ELR (cell line): ENCODE data around the gene CD7.

Source experiments
- DNase-seq: peaks from one replicate; pipeline ENCODE4 v3.0.0-alpha.2; 2015; ENCODE audit warnings: low read depth

Gene CD7

DNA sequence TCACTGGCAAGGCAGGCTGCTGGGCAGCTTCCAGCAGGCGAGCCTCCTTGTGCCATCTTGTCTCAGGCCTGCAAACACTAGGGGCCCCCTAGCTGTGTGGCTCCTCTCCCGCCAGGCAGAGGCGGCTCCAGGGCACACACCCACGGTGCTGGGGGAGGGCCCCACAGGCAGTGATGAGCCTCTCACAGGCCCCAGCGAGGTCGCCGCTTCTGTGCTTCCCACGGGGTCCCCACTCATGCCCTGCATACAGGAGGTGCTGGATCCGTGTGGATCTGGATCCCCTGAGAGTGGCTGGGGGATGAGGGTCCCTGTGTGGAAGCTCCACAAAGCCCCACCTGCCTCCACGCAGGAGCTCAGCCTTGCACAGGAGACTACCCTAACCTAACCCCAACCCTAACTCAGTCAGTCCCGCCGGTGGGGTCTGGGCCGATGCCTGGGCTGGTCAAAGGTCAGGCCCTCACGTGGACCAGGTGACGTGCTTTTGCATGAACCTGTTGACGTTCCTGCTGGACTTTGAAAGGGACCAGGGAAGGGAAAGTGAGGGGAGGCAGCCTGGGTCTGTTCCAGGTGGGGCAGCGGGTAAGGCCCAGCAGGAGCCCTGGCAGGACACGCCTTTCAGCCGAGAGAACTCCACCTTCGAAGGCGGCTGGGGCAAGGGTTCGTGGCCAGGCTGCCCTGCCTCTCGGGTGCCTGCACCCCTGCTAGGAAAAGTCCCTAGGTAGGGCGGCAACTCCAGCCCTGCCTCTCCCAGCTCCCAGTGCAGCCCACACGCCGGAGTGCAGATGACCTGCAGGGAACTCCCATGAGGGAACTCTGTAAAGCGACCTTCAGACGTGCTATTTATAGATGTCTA is 11.0 kb upstream of the CD7 start:
- no peak for DNase-seq

DNA sequence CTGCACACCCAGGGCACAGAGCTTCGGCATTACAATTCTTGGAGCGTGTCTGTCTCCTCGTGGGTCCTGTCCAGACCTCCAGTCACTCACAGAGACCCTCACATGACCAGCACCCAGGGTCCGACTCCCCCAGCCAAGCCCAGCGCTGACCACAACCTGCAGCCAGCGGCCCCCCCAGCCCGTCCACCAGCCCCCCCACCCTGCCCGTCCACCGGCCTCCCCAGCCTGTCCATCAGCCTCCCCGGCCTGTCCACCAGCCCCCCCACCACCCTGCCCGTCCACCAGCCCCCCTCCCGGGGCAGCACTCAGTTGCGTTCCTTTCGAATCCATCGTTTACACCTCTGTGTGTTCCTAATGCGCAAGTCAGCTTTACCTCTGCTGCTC is 10.3 kb upstream of the CD7 start:
- no peak for DNase-seq

DNA sequence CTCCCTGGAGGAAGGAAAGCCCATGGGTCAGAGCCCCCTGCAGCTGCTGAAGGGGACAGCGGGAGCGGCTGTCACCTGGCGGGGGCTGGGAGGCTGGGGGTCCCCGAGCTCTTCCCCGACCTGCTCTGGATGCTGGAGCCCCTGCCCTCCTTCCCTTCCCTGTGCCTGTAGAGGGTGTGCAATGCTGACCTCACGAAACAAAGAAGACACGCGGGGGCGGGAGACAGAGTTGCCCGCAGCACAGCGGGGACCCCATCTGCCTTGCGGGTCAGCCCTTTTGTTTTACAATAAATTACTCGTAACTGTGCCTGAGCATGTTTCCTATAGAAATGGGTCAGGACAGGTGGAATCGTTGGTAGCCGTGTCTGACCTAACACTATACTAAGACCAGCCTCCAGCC is 9.9 kb upstream of the CD7 start:
- no peak for DNase-seq

DNA sequence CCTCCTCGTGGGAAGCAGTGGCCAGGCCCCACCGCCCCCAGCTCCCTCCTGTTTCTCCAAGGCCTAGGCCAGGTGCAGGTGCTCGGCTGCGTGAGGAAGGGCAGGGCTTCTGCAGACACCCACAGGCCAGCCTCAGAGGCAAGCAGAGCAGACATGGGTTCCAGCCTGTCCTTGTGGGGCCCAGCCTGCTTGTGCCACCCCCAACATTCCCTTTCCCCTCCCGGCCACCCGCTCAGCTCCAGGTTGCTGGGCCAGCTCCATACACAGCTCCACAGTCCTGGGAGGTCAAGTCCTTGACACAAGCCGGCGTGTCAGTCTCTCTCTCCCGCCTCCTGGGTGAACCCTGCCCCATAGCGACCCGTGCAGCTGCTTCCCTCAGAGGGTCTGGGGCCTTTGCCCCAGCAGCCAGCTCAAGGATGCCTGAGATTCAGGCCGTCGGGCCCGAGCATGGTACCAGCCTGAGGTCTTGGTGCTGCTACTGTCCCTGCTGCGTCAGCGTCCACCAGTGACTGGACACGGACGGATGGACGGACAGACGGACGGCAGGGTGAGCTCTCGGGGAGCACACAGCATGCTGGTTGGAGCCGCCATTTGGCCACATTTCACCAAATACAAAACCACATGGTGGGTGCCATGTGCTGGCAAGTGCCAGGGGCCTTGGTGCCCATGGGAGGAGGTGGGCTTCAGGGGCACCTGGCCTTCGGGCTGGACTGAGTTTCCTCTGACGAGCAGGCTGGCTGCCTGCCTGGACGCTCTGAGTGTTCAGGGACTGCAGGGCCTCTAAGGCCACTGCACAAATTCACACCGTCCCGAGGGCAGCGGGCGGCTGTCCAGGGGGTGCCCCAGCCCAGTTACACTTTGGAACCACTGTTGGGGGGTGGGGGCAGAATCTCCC is 8.1 kb upstream of the CD7 start:
- no peak for DNase-seq

DNA sequence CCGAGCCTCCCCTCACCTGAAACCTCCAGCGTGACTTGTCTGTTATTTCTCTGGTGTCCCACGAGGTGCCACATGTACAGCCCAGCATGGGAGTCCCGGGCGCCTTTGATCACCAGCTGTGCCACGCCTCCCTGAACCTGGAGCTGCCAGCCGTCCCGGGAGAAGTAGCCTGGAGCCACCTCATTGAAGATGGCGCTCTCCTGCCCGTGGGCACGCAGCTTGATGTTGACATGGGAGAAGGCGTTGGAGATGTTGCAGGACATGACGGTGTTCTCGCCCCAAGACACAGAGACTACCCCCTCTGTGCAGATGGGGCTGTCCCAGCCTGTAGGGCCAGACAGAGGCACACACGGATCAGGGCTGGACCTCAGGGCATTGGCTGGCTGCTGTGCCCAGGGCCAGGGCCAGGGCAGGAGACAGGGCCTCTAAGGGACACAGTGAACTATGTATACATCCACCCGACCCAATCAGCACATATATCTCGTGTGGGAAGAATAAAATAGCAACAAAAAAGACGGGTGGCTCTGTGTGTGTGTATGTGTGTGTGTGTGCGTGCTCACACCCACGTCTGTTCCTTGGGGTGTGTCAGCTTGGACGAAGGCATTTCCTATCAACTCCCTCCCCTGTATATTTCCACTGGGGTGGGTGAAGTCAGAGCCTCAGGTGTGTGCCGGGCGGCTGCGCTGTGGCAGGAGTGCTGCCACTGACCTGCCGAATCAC is 7.3 kb upstream of the CD7 start:
- DNase-seq = no peak

DNA sequence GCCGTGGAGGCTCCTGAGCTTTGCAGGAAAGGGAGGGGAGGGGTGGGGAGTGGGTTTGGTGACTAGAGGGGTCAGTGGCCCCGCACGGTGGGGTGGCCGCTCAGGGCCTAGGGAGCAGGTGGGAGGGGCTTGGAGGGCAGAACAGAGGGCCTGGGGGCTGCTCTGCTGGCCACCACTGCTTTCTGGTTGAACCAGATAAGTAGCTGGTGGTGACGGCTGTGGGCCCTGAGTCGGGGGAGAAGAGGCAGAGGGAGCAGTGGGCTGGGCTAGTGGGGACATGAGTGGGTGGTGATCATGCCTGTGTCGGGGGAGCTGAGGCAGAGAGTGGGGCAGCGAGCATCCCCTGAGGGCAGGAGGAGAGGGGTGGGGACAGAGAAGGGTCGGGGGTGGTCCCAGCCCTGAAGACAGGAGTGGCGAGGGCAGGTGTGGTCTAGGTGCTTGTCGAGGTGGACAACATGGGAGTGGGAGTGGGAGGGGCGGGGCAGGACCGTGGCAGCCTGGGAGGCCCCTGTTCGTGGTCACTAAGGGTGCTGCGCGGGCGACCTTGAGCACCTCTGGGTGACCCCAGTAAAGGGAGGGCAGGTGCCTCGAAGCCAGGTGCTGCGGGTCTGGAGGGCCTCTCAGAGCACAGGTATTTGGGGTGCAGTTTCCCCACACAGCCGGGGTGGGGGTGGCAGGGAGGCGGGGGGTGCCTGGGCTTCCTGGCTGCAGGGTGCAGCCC is 6.3 kb upstream of the CD7 start:
- DNase-seq = no peak

DNA sequence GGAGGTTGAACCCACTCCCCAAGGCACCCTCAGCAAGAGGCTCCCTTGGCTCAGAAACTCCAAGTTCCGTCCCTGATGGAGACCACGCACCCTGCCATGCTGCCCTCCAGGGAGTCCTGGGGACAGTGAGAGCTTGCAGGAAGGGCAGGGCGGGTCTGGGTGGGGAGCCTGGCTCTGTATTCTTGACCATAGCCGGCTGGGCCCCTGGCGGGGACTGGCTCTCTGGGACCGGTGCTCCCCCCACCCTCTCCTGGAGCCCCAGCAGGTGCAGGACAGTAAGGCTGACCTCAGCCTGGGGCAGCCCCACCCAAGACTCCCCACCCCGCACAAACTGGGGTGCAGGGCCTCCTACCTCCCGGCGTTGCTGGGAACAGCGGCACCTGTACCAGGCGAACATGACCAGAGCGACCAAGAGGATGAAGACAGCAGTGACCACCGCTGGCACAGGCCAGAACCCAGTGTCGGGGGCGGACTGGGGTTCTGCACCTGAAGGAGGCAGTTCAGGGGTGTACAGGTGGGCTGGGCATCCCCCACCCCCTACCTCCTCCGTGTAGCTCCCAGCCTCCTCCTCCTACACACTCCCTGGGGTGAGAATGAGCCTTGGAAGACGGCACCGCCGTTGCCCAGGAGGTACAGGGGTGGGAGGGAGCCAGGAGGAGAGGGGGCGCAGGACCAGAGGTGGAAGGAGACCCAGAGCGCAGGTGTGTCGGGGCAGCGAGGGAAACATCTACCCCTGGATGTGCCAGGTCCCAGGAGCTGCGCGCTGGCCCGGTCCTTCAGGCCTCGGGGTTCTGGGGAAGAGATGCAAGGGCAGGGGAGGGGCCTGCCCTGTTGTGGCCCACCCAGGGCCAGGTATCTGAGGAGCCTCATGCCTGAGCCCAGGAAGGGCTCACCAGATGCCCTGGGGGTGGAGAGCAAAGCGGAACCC is 5.4 kb upstream of the CD7 start:
- DNase-seq = no peak

DNA sequence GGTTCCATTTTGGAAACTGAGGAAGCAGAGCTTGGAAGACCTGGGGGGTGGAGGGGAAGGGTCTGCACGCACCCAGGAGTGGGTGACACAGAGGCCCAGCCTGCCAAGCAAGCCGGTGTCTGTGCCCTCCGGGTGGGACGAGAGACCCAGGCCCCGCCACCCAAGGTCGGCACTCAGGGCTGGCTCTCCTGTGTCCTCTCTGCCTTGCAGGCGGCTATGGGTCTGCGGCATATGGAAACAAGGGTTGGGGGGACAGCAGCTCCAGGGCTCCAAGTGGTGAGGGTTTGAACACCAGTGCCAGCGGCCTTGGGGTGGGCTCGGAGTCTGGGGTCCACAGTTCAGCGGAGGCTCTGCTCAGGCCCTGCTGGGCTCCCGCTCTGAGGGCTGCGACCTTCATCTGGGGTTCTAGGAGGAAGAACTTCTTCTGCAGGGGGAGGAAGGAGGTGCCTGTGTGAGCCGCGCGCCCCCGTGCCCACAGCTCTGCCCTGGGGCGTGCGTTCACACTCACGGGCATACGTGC is 4.6 kb upstream of the CD7 start:
- no peak for DNase-seq

DNA sequence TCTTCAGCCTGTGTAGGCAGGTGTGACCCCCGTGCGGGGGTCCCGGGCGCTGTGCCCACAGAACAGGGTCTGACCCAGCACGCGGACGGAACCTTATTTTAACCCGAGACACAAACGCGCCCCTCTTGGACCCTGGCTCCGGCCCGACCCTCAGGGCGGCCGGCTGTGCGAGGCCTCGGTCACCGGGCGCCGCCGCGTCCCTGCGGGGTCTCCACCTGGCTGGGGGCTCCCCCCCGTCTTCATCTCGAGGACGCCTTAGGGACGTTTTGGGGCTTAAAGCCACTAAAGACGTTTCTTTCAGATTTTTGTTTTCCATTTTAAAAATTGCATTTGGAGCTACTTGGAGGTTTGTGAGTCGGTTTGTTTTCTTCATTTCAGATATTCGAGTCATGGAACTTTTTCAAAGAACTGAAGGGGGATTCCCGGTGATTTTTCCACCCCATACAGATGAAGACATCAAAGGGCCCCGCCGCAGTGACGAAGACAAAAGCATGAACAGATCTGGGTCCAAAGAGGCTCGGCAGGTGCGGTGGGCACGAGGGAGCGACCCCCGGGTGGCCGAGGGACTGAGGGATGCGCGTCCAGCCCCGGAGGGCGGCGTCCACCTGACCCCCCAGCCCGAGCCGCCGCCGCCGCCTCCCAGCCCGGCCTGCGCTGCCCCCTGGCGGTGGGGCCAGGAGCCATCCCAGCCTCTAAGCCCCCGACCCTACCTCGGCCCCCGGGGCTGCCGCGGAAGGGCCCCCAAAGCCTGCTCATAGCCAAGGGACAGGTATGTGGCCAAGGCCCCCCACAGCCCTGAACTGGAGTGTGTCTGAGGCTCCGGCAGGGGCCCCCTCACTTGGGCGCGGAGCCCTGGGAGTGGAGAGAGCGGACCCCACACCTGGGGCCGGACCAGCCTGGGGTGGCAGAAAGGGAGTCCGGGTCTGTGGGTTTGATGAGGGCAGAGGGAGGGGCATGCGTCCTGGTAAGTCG is 3.8 kb upstream of the CD7 start:
- peak; percentile 44 for DNase-seq

DNA sequence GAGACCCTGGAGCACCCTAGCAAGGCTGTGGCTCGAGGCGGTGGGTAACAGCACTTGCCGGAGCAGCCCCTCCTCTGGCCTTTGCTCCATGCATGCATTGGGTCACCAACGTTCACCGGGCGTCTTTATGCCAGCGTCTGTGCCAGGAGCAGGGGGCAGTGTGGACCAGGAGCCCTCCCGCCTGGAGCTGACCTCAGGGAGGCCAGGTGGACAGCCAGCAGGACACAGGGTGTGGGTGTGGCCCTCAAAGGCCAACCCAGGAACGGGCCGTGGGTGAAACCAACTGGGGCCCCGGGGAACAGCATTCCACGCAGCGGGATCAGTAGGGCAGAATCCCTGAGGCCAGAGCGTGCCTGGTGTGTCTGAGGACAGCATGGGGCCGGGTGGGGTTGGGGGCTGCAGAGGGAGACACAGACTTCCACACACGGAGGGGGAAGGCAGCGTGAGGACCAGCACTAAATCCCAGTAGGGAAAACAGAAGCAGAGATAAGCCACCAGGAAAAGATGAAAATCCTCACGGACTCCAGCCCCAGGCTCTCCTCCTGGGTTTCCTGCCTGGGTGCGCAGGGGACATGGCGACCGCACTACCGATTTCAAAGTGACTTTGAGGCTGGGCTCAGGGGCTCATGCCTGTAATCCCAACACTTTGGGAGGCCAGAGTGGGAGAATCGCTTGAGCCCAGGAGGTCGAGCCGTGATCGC is 2.9 kb upstream of the CD7 start:
- no peak for DNase-seq

DNA sequence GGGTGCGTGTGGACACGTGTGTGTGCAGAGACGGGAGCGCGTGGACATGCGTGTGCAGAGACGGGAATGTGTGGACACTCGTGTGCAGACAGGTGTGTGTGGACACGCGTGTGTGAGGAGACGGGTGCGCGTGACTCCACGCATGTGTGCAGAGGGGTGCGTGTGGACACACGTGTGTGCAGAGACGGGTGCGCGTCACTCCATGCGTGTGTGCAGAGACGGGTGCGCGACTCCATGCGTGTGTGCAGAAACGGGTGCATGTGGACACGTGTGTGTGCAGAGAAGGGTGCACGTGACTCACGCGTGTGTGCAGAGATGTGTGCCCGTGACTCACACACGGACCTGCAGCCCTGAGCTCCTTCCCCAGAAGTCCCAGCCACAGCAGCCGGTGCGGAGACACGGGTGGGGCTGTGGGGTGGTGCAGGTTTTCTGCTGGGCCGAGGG is 2.2 kb upstream of the CD7 start:
- DNase-seq = no peak

DNA sequence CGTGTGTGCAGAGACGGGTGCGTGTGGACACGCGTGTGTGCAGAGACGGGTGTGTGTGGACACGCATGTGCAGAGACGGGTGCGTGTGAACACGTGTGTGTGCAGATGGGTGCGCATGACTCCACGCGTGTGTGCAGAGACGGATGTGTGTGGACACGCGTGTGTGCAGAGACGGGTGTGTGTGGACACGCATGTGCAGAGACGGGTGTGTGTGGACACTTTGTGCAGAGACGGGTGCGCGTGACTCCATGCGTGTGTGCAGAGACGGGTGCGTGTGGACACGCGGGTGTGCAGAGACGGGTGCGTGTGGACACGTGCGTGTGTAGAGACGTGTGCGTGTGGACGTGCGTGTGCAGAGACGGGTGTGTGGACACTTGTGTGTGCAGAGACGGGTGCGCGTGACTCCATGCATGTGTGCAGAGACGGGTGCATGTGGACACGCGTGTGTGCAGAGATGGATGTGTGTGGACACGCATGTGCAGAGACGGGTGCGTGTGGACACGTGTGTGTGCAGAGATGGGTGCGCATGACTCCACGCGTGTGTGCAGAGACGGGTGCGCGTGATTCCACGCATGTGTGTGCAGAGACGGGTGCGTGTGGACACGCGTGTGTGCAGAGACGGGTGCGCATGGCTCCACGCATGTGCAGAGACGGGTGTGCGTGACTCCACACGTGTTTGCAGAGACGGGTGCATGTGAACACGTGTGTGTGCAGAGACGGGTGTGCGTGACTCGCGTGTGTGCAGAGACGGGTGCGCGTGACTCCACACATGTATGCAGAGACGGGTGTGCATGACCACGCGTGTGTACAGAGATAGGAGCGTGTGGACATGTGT is 1.6 kb upstream of the CD7 start:
- DNase-seq = no peak

DNA sequence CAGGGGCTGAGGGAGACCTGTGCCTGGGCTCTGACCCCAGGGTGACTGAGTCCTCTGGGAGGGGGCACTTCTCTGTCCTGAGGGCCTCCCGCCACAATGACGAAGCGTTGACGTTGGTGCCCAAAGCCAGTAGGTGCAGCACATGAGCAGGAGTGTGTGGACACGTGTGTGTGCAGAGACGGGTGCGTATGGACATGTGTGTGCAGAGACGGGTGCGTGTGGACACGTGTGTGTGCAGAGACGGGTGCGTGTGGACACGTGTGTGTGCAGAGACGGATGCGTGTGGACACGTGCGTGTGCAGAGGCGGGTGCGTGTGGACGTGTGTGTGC is 726 bp upstream of the CD7 start:
- no peak for DNase-seq

DNA sequence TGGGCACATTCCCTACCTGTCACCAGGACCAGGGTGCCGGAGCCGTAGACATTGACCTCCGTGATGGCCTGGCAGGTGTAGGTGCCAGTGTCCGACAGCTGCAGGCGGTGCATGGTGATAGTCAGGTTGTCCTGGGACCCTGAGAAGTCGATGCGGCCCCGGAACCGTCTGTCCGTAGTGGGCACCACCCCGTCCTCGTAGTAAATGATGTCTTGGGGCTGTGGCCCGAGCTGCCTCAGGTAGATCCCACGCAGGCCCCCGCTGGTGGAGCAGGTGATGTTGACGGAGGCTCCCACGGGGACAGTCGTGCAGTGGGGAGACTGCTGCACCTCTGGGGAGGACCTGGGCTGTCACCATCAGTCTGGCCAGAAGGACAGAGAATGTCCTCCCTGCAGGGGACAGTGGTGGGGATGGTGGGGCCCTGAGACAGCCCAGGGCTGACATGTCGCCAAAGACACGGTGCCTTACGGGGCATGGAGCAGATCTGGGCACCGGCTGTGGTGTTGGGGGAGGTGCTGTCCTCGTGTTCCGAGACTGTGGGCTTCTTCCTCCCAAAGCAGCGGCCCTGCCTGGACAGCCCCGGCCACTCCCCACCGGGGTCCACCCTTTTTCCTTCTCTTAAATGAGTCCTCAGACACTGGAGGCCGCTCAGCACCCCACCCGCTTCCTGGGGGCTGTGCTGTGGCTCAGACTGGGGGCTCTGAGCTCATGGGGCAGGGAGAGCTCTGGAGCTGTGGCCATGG is 586 bp downstream of the CD7 start:
- DNase-seq = no peak

DNA sequence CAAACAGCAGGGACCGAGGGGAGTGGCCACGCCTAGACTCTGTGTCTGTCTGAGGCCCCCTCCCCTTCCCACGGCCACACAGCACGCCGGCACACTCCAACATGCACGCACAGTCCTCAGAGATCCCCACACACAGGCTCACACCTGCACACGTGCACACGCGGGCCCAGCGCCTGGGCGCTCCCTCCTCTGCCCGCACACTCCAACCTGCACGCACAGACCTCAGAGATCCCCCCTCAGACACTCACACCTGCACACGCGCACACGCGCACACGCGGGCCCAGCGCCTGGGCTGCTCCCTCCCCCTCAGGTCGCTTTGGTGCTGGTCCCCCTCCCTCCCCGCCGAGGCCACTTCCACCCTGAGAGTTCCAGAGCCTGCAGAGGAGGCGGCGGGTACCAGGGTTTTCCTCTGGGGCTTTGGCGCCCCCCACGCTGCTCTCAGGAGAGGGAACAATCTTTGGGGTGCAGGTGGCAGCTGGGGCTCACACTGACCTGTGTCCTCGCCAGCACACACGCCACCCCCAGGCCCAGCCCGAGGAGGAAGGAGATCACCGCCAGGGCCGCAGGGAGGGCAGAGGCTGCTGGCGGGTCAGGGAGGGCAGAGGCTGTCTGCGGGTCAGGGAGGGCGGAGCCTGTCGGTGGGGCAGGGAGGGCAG is 1.6 kb downstream of the CD7 start:
- DNase-seq = no peak

DNA sequence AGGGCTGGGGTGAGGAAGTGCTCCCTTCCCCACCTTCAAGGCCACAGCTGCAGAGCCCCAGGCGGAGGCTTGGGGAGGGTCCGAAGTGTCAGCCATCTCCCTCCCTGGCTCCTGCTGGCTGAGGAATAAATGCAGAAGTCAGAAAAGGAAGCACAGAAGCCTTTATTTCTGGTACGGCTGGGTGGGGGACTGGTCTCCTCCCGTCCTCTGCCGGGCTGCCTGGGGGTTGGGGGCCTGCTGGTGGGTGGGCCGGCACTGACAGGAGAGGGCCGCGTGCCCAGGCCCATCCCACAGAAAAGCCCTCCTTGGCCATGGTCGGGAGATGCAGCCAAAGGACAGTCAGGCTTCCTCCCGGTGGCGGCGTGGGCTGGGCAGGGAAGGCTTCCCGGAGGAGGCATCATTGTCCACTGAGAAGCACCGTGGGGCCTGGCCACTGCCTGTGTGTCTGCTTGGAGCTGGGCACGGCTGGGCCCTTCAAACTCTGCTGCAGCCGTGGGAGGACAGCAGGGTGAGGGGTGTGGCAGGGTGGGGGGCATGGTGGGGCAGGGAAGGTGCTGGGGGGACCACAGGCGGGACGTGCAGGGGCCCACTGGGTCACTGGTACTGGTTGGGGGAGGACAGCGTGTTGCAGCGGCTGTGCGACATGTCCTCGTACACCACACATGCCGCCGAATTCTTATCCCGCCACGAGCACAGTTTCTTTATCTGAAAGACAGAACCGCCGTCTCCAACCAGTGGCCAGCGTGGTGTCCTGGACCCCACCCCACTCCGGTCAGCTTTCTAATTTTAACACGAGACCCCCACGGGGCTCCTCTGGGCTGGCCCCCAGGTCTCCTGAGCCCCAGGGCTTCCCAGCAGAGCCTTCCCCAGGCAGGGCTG is 2.4 kb downstream of the CD7 start:
- no peak for DNase-seq
